Measurements from ENCODE around the gene C15orf40.

DNA sequence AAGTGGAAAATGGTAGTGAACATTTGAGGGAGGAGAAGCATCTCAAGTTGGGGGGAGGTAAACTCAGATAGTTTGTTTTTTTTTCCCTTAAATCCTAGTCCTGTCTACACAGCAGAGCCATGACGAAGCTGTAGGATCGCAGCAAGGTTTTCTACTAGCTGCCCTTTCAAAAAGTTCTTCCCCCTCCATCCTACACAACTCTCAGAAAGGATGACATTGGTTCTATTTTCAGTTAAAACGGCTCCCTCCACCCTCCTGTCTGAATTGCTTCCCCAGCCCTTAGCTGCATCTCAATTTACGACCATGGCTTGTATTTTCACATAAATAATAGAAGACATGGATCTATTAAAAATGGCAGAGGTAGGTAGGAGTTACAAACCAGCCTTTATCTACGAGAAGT is 61.1 kb downstream of the C15orf40 start:
- no peak for TF ChIP-seq CTCF (IDR thresholded peaks at IDR 0.05)
- TF ChIP-seq POLR2A (IDR thresholded peaks at IDR 0.05): no peak

Measured in Peyer's patch (tissue), 4 donors.